Kidney (tissue), 22 donors: ENCODE data around the gene TUNAR. TPM values are rescaled to one million over a fixed set of nuclear protein-coding genes. Genes with fewer than 3 reads are reported as not detected.
A peak's percentile ranks its signal among the peaks of the same experiment; 100 is the strongest.

ENCODE experiments used
- DNase-seq, 5 donors: peaks; one replicate each; pipeline ENCODE4 v3.0.0-alpha.2; 2013 to 2020
- FAIRE-seq: peaks from 2 replicates; lab custom pipeline; 2012; peaks lifted over from hg19 to GRCh38; lab: Jason Lieb, UNC
- H3K27ac ChIP-seq, 2 donors: one replicate each; pipeline ENCODE4 v1.7.0; 2013; ENCODE audit warnings: low read depth in 2 of 2, low read length in 2 of 2, inconsistent platforms in 1 of 2
- H3K27me3 ChIP-seq: one replicate; pipeline ENCODE4 v1.7.1; 2013; ENCODE audit warnings: low read length, inconsistent platforms; ENCODE audit not compliant: control insufficient read depth, insufficient read depth
- H3K36me3 ChIP-seq, 3 donors: one replicate each; pipeline versions ENCODE4 v1.7.0 to v1.7.1; 2013; ENCODE audit warnings: low read length in 3 of 3, control low read depth in 1 of 3, inconsistent platforms in 1 of 3; ENCODE audit not compliant: insufficient read depth in 3 of 3, control insufficient read depth in 2 of 3
- H3K4me1 ChIP-seq, 3 donors: one replicate each; pipeline versions ENCODE4 v1.7.0 to v1.7.1; 2013; ENCODE audit warnings: low read length in 3 of 3, inconsistent platforms in 1 of 3, low read depth in 1 of 3; ENCODE audit not compliant: control insufficient read depth in 2 of 3, insufficient read depth in 2 of 3
- H3K4me3 ChIP-seq, 3 donors: one replicate each; pipeline versions ENCODE4 v1.7.0 to v1.8.1; 2013; ENCODE audit warnings: low read length in 3 of 3, control low read depth in 1 of 3, inconsistent platforms in 1 of 3
- H3K9ac ChIP-seq, 3 donors: one replicate each; pipeline versions ENCODE4 v1.7.0 to v1.7.1; 2013; ENCODE audit warnings: low read length in 3 of 3, control low read depth in 1 of 3, inconsistent platforms in 1 of 3
- H3K9me3 ChIP-seq, 3 donors: one replicate each; pipeline versions ENCODE4 v1.7.0 to v1.7.1; 2013; ENCODE audit warnings: low read length in 3 of 3, control low read depth in 1 of 3, inconsistent platforms in 1 of 3; ENCODE audit not compliant: control insufficient read depth in 2 of 3, insufficient read depth in 1 of 3
- intact Hi-C: fragments of 100-400 bp; cut with DNase I; formaldehyde crosslinking; loops from one replicate; pipeline ENCODE4 v1.11.1; 2022
- long read RNA-seq, 10 donors: library from polyadenylated mRNA in 1 of 10; unstranded in 1 of 10; transcript quantifications; one replicate each; pipeline ENCODE4 v2.0.0 and lab custom pipeline, GENCODE V29; 2021 to 2026
- polyA plus RNA-seq: library from polyadenylated mRNA; stranded (reverse); fragments of 350-450 nt; fragmentation: Illumina TruSeq; extraction: RNeasy Lipid Tissue Mini Kit (QIAGEN cat#74804); gene quantifications from one replicate; pipeline ENCODE4 v1.2.3, GENCODE V29; 2014; ENCODE audit warnings: low read depth, low replicate concordance; ENCODE audit not compliant: insufficient read depth
- total RNA-seq: library from RNA; stranded (reverse); fragmentation: NEBNext Ultra II Directional; extraction: Animal tissue kit (Norgen Biotek cat#: 25700); gene quantifications from one replicate; pipeline ENCODE4 v1.2.1, GENCODE V29; 2021
- TF ChIP-seq, protein P1 (sequence below): IDR thresholded peaks from 3 replicates; pipeline ENCODE4 v1.5.1; 2012; ENCODE audit warnings: mild to moderate bottlenecking, moderate library complexity, borderline replicate concordance; ENCODE audit not compliant: insufficient read depth; ENCODE audit errors: extremely low read depth
- donor health status: control.
- donor health status: control.
- donor health status: control.
- donor health status: control.
- donor health status: control.
- donor health status: DM: yes; HTN: yes; CAD: no.
- donor health status: Normal renal cell carcinoma (clear cell type).

Gene TUNAR
- total RNA-seq (0.82 TPM), polyA plus RNA-seq (not detected)
- long read RNA-seq, donor 1 = 0 reads
- long read RNA-seq, donor 2 = 0 reads
- long read RNA-seq, donor 3 = 0 reads
- long read RNA-seq, donor 4 = 0 reads
- long read RNA-seq, donor 5 = 0 reads
- long read RNA-seq, donor 6 = 0 reads
- long read RNA-seq, donor 7, partial matches to known transcripts = 0 of 1 reads
- long read RNA-seq, donor 7, other reads (novel, unspliced or antisense) = 1 of 1 reads
- long read RNA-seq, donor 8 = 0 reads
- long read RNA-seq, donor 9 = 0 reads
- long read RNA-seq, donor 10 = 0 reads

DNA sequence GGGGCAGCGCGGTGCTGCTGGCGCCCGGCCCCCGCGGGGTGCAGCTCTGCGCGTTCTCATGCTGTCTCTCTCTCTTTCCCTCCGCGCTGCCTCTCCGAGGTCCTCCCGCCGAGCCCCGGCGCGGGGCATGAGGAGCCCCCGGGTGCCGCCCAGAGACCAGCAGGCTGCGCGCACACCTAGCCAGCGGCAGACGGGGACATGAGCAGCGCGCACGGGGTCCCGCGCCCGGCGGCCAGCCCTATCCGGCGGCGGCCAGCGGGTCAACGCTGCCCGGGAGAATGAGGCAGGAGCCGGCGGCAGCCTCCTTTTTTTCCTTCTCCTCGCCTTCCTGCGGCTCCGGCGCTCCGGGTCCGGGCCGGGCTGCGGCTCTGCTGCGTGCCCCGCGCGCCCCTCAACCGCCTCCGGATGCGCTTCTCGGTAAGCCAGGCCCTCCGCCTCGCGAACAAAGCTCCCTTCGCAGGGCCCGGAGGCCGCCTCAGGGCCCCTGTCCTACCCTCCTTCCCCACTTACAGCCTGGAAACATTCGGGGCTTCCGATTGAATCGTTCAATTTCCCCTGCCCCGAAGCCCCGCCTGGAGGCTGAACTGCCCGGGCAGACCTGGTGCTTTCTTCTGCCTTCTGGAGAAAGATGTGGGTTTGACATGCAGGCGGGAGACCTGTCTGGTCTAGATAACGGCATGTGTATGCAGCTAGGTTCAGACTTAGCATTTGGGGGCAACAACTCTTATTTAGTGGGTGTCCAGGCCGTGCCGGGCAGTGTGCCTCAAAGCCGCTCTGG lies at the start of gene TUNAR:
TUNAR (plus strand) TSS at position 72 of the 778 bp plus-strand sequence.
- FAIRE-seq (no peak), DNase-seq (peak in 2 of 5 donors; percentile 24 to 67)
- Histone ChIP-seq H3K4me3 (no peak within 1 kb of the TSS), H3K27me3 (peaks cover 18% of the 10 kb centered on the region), H3K9ac (no peak within 1 kb of the TSS), H3K9me3 (no peaks in the 10 kb centered on the region), H3K27ac (no peak within 1 kb of the TSS), H3K4me1 (peaks cover 0 to 2% (median 0%) of the 10 kb centered on the region in 3 donors), H3K36me3 (no peaks in the 10 kb centered on the region)
- TF ChIP-seq, protein P1, sequence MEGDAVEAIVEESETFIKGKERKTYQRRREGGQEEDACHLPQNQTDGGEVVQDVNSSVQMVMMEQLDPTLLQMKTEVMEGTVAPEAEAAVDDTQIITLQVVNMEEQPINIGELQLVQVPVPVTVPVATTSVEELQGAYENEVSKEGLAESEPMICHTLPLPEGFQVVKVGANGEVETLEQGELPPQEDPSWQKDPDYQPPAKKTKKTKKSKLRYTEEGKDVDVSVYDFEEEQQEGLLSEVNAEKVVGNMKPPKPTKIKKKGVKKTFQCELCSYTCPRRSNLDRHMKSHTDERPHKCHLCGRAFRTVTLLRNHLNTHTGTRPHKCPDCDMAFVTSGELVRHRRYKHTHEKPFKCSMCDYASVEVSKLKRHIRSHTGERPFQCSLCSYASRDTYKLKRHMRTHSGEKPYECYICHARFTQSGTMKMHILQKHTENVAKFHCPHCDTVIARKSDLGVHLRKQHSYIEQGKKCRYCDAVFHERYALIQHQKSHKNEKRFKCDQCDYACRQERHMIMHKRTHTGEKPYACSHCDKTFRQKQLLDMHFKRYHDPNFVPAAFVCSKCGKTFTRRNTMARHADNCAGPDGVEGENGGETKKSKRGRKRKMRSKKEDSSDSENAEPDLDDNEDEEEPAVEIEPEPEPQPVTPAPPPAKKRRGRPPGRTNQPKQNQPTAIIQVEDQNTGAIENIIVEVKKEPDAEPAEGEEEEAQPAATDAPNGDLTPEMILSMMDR = no peak
- intact Hi-C loops = no loop called here

DNA sequence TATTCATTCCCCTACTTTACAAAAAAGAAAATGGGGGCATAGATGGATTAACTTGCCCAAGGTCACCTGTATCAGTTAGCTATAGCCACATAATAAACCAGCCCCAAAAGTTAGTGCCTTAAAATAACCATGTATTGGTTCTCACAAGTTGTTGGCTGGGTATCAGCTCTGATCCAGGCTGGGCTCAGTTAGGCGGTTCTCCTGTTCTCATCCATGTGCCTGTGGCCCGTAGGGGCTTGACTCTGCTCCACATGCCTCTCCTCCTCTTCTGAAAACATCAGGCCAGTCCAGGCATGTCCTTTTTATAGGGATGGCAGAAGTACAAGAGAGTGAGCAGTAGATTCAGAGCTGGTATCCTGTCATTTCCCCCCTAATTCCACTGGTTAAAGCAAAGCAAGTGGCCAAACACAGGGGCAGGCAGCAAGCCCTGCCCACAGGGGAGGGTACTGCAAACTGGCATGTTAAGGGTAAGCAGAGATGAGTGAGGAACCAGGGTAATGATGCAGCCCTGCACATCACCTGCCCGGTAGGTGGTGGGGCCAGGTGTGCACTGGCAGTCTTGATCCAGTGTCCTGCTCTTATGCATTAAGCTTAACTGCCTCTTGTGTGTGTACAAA lies 47.9 kb upstream of the TUNAR start:
- Histone ChIP-seq H3K9ac (no peak overlapping the region), H3K36me3 (no peaks in the 10 kb centered on the region), H3K4me3 (no peak overlapping the region), H3K9me3 (peaks cover 0 to 6% (median 0%) of the 10 kb centered on the region in 3 donors), H3K27ac (no peak overlapping the region), H3K4me1 (no peaks in the 10 kb centered on the region), H3K27me3 (no peaks in the 10 kb centered on the region)
- TF ChIP-seq, protein P1 = no peak
- intact Hi-C loops = no loop called here
- FAIRE-seq = no peak
- DNase-seq = no peak

DNA sequence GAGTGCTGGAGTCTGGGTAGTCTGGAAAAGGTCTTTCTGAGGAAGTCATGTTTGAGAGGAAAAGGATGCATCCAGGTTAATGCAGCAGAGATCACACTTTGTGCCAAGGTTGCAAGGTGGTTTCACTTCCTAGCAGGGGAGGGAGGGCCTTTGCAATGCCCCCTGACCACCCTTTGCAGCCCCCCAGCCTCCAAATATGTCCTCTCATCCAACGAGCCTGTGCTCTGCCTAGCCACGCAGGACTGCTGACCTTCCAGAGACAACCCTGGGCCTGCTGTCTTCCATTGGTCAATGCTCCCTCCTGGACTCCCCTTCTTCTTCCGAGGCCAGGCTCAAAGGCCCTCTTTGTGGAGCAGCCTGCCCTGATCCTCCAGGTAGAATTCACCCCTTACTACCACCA lies 47.3 kb upstream of the TUNAR start:
- TF ChIP-seq, protein P1 = no peak
- Histone ChIP-seq H3K9ac (no peak overlapping the region), H3K9me3 (peaks cover 0 to 6% (median 0%) of the 10 kb centered on the region in 3 donors), H3K27me3 (no peaks in the 10 kb centered on the region), H3K36me3 (no peaks in the 10 kb centered on the region), H3K27ac (no peak overlapping the region), H3K4me1 (no peaks in the 10 kb centered on the region), H3K4me3 (no peak overlapping the region)
- FAIRE-seq (no peak), DNase-seq (no peak)
- intact Hi-C loops = no loop called here
